ENCODE data around the gene SSBP4. TPM values are rescaled to one million over a fixed set of nuclear protein-coding genes. Genes with fewer than 3 reads are reported as not detected.

SSBP4 gene
- total and polyA plus RNA-seq, 12 donors = 9.1 to 160 (median 73.7) TPM

- WGBS, 4 donors = 85 to 96% (median 90%) methylated on average over 6 of the region's 6 CpGs
- Histone ChIP-seq H3K9me3 (replicated peaks in 1 of 3) (no peaks in the 10 kb centered on the region), H3K36me3 (replicated peaks in 1 of 2) (no peaks in the 10 kb centered on the region), H3K4me3 (no peak overlapping the region), H3K27ac (no peak overlapping the region), H3K4me1 (replicated peaks in 1 of 2) (peaks cover 0 to 7% of the 10 kb centered on the region in 2 donors), H3K27me3 (no peaks in the 10 kb centered on the region)
- TF ChIP-seq CTCF (IDR thresholded peaks at IDR 0.05) = no peak
- TF ChIP-seq POLR2A (IDR thresholded peaks at IDR 0.05) = no peak
- intact Hi-C loops (cut with DNase I) = no loop called here
- no peak for DNase-seq
These were observed 28.9 kb upstream of the SSBP4 start for GRCh38 chr19:18390065-18390907.

GRCh38 chr19:18391509-18392075, 27.6 kb upstream of the SSBP4 start:
- intact Hi-C loops (cut with DNase I) = no loop called here

GRCh38 chr19:18392417-18392816, 26.8 kb upstream of the SSBP4 start:
- Histone ChIP-seq H3K36me3 (replicated peaks in 1 of 2) (no peaks in the 10 kb centered on the region), H3K27me3 (no peaks in the 10 kb centered on the region), H3K27ac (peak overlapping the region in 2 of 5 donors; percentile 47 to 66), H3K4me1 (replicated peaks in 1 of 2) (peaks cover 9 to 23% of the 10 kb centered on the region in 2 donors), H3K4me3 (no peak overlapping the region), H3K9me3 (replicated peaks in 1 of 3) (no peaks in the 10 kb centered on the region)
- 69 to 87% (median 77%) methylated on average over 11 of the region's 11 CpGs for WGBS, 4 donors
- no peak for TF ChIP-seq POLR2A (IDR thresholded peaks at IDR 0.05)
- TF ChIP-seq CTCF (IDR thresholded peaks at IDR 0.05) = no peak
- intact Hi-C loops (cut with DNase I) = no loop called here
- peak in 4 of 7 donors; percentile 54 to 64 (median 60) for DNase-seq

More at GRCh38 chr19:18391509-18392075, 27.6 kb upstream of the SSBP4 start:
- Histone ChIP-seq H3K27ac (no peak overlapping the region), H3K27me3 (no peaks in the 10 kb centered on the region), H3K4me1 (replicated peaks in 1 of 2) (peaks cover under 1 to 15% of the 10 kb centered on the region in 2 donors), H3K36me3 (replicated peaks in 1 of 2) (no peaks in the 10 kb centered on the region), H3K4me3 (no peak overlapping the region), H3K9me3 (replicated peaks in 1 of 3) (no peaks in the 10 kb centered on the region)
- 77 to 100% (median 87%) methylated on average over 2 to 9 of the region's 9 CpGs for WGBS, 4 donors
- TF ChIP-seq CTCF (IDR thresholded peaks at IDR 0.05) (no peak), POLR2A (IDR thresholded peaks at IDR 0.05) (no peak)
- no peak for DNase-seq

- WGBS, 4 donors = 69 to 81% (median 75%) methylated on average over 5 of the region's 5 CpGs
- no peaks in the 10 kb centered on the region for H3K9me3 ChIP-seq (replicated peaks in 1 of 3)
- H3K4me1 ChIP-seq (replicated peaks in 1 of 2) = peaks cover 9 to 23% of the 10 kb centered on the region in 2 donors
- no peaks in the 10 kb centered on the region for H3K27me3 ChIP-seq
- peak overlapping the region in 2 of 5 donors; percentile 47 to 66 for H3K27ac ChIP-seq
- no peak for DNase-seq
- no peaks in the 10 kb centered on the region for H3K36me3 ChIP-seq (replicated peaks in 1 of 2)
- intact Hi-C loops (cut with DNase I) = no loop called here
- no peak for TF ChIP-seq POLR2A (IDR thresholded peaks at IDR 0.05)
- no peak for TF ChIP-seq CTCF (IDR thresholded peaks at IDR 0.05)
- H3K4me3 ChIP-seq = no peak overlapping the region
These were observed 26.3 kb upstream of the SSBP4 start for GRCh38 chr19:18392926-18393325.
